Measurements from ENCODE around the gene MYD88. TPM values are rescaled to one million over a fixed set of nuclear protein-coding genes. Genes with fewer than 3 reads are reported as not detected.

The MYD88 gene
- polyA plus RNA-seq, 1 donor (not counting 4 experiments of a cell fraction or from before 2014, with no cell fraction given), result 44.0 TPM

DNA sequence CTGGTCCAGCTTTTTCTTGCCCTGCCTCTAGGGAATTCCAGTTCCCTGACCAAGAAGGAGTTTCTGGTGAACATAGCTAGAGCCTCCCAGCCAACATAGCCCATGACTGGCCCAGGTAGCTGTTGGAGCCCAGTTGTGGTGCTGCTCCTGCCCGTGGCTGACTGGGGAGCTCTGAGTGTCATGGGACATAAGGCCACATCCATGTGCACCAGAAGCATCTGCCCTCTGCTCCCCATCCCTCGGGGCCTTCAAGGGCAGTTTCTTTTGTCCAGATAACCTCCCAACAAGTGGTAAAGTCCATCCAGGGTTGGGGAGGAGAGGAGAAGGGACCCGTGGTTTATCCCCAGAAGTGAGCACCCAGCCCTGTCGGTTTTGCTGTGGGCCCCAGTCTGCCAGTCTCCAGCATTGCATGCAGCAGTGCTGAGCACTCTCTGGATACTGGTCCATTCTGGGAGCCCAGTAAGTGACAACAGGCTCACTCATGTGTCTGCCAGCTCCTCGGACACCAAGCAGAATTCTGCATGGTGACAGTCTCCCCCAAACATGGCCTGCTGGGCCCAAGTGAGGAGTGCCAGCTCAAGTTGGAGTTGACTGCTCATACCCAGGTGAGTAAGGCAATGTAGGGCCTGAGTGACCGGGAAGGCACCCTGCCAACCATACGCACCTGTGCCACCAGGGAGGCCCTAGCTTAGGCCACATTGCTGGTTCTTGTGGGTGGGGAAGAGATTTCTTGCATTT is 30.4 kb upstream of the MYD88 start:
- DNase-seq (ENCODE audit: low read depth, low spot score) (no peak), FAIRE-seq (no peak)
- Histone ChIP-seq H2AFZ (ENCODE audit: control insufficient read depth, low read length) (no peak overlapping the region), H3K9ac (ENCODE audit: control insufficient read depth, extremely low read depth, insufficient read depth, low read length) (no peak overlapping the region), H3K9me3 (ENCODE audit: control insufficient read depth, low read depth, low read length) (no peaks in the 10 kb centered on the region), H3K9me1 (ENCODE audit: control insufficient read depth, extremely low read depth, insufficient read depth, low read length) (no peaks in the 10 kb centered on the region), H3K79me2 (ENCODE audit: control insufficient read depth, insufficient read depth, low read length) (no peaks in the 10 kb centered on the region), H4K20me1 (ENCODE audit: control insufficient read depth, extremely low read depth, insufficient read depth, low read length) (no peaks in the 10 kb centered on the region), H3K4me1 (ENCODE audit: control insufficient read depth, extremely low read depth, insufficient read depth, low read length) (peaks cover under 1% of the 10 kb centered on the region), H3K27me3 (ENCODE audit: control insufficient read depth, extremely low read depth, insufficient read depth, low read length) (peaks cover 2% of the 10 kb centered on the region), H3K36me3 (ENCODE audit: control insufficient read depth in 2 of 2, extremely low read depth in 1 of 2, insufficient read depth in 2 of 2, low read length in 2 of 2) (no peaks in the 10 kb centered on the region), H3K4me3 (ENCODE audit: control insufficient read depth in 2 of 3, extremely low read depth in 1 of 3, insufficient read depth in 2 of 3, low read depth in 1 of 3, low read length in 3 of 3) (no peak overlapping the region), H3K4me2 (ENCODE audit: control insufficient read depth, extremely low read depth, insufficient read depth, low read depth, low read length) (no peak overlapping the region), H3K27ac (ENCODE audit: control insufficient read depth, insufficient read depth, low read length) (no peak overlapping the region)
- dilution Hi-C loops (cut with MboI; ENCODE audit: extremely low pct_ligation_motif_present, low sequenced_read_pairs), result no loop called here
- no peak for TF ChIP-seq CTCF (optimal IDR thresholded peaks at IDR 0.05 in 1 of 3, IDR thresholded peaks at IDR 0.05 in 1 of 3, conservative IDR thresholded peaks at IDR 0.05 in 1 of 3; ENCODE audit: extremely low read depth in 1 of 3, insufficient read depth in 2 of 3, low read length in 3 of 3)
- no peak for TF ChIP-seq EZH2 (IDR thresholded peaks at IDR 0.05; ENCODE audit: low read length)

DNA sequence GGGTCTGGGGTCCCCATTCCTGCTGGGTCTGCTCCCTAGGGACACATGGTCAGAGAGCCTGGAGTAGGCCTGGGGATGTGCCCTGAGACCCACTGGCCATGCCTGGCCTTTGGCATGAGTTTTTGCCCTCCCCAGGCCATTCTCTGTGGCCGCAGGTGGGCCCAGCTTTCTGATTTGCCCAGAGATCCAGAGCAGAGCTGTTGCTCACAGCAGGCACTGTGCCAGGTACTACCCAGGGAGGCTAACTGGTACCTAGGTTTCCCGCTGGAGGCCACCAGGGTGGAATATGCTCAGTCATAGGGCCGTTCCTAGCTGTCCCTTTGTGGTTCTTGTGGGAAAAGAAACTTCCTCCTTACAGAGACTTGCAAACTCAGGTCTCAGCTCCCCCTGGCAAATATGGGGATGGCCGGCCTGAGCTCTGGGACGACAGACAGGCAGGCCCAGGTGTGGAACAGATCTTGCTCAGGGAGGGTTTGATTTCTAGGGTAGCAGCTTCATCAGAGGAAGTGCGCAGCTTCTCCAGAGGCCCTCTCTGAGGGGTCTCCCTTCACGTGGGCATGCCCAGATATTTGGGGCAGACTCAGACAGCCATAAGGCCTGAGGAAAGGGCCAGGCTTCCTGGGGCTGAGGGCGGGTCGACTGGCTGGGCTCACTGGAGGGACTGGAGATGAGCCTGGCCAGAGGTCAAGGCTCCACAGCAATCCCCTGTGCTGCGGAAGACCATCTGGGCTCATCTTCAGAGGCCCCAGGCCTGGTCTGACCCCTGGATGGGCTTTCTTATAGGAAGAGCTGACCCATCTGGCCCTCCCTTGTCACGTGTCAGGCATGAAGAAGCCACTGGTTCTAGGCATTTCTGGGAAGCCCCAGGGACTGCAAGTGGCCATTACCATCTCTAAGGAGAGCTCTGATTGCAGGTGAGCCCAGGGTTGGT is 29.5 kb upstream of the MYD88 start:
- dilution Hi-C loops (cut with MboI; ENCODE audit: extremely low pct_ligation_motif_present, low sequenced_read_pairs), result no loop called here
- TF ChIP-seq EZH2 (IDR thresholded peaks at IDR 0.05; ENCODE audit: low read length) (no peak), CTCF (optimal IDR thresholded peaks at IDR 0.05 in 1 of 3, IDR thresholded peaks at IDR 0.05 in 1 of 3, conservative IDR thresholded peaks at IDR 0.05 in 1 of 3; ENCODE audit: extremely low read depth in 1 of 3, insufficient read depth in 2 of 3, low read length in 3 of 3) (no peak)
- Histone ChIP-seq H3K36me3 (ENCODE audit: control insufficient read depth in 2 of 2, extremely low read depth in 1 of 2, insufficient read depth in 2 of 2, low read length in 2 of 2) (no peaks in the 10 kb centered on the region), H2AFZ (ENCODE audit: control insufficient read depth, low read length) (no peak overlapping the region), H3K4me2 (ENCODE audit: control insufficient read depth, extremely low read depth, insufficient read depth, low read depth, low read length) (no peak overlapping the region), H3K27ac (ENCODE audit: control insufficient read depth, insufficient read depth, low read length) (no peak overlapping the region), H3K4me3 (ENCODE audit: control insufficient read depth in 2 of 3, extremely low read depth in 1 of 3, insufficient read depth in 2 of 3, low read depth in 1 of 3, low read length in 3 of 3) (no peak overlapping the region), H3K9me3 (ENCODE audit: control insufficient read depth, low read depth, low read length) (no peaks in the 10 kb centered on the region), H3K4me1 (ENCODE audit: control insufficient read depth, extremely low read depth, insufficient read depth, low read length) (no peaks in the 10 kb centered on the region), H3K9me1 (ENCODE audit: control insufficient read depth, extremely low read depth, insufficient read depth, low read length) (no peaks in the 10 kb centered on the region), H3K27me3 (ENCODE audit: control insufficient read depth, extremely low read depth, insufficient read depth, low read length) (peaks cover 2% of the 10 kb centered on the region), H4K20me1 (ENCODE audit: control insufficient read depth, extremely low read depth, insufficient read depth, low read length) (no peaks in the 10 kb centered on the region), H3K9ac (ENCODE audit: control insufficient read depth, extremely low read depth, insufficient read depth, low read length) (no peak overlapping the region), H3K79me2 (ENCODE audit: control insufficient read depth, insufficient read depth, low read length) (no peaks in the 10 kb centered on the region)
- no peak for DNase-seq (ENCODE audit: low read depth, low spot score)
- FAIRE-seq, result no peak
